ENCODE measurements around the gene ITPRID1.

DNA sequence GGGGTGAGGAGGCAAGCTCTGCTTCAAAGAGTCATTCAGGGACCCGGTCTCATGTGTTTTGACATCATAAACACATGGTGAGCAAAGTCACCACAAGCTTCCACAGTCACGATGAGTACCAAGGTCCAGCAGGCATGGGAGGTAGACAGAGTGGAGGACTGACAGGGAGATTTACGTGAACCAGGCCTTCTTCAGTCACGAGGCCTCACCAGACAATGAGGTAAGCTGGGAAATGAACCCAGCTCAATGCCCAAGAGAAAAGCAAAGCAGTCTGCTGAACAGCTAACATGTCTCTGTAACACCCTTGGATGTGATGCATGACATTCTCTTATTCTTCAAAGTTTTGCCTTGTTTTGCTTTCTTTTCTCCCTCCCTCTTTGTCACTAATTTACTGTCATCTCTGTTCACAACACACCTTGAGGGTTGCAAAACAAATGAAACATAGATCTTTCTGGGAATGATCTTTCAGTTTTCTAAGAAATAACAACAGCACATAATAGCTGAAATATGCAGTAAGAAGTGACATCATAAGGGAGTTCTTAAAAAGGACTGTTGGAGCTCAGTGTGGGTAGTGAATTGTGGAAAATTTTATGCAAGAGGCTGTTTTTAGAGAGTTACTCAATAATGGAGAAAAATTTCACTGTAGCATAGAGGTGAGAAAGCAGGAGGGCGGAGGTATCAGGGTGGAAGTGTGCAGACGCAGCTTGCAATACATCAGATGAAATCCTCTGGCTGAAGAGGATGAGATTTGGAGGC lies 182.1 kb downstream of the ITPRID1 start:
- TF ChIP-seq, protein P1, sequence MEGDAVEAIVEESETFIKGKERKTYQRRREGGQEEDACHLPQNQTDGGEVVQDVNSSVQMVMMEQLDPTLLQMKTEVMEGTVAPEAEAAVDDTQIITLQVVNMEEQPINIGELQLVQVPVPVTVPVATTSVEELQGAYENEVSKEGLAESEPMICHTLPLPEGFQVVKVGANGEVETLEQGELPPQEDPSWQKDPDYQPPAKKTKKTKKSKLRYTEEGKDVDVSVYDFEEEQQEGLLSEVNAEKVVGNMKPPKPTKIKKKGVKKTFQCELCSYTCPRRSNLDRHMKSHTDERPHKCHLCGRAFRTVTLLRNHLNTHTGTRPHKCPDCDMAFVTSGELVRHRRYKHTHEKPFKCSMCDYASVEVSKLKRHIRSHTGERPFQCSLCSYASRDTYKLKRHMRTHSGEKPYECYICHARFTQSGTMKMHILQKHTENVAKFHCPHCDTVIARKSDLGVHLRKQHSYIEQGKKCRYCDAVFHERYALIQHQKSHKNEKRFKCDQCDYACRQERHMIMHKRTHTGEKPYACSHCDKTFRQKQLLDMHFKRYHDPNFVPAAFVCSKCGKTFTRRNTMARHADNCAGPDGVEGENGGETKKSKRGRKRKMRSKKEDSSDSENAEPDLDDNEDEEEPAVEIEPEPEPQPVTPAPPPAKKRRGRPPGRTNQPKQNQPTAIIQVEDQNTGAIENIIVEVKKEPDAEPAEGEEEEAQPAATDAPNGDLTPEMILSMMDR (IDR thresholded peaks at IDR 0.05) = no peak
- TF ChIP-seq EP300 (IDR thresholded peaks at IDR 0.05; ENCODE audit: low read depth) = no peak
- no peak for TF ChIP-seq POLR2AphosphoS5 (IDR thresholded peaks at IDR 0.05)
